Endometrial microvascular endothelial cells (primary cell): ENCODE results near the gene HMX1. TPM values are rescaled to one million over a fixed set of nuclear protein-coding genes. Genes with fewer than 3 reads are reported as not detected.

Source experiments
- in situ Hi-C: cut with HindIII; loops from 2 replicates; pipeline ENCODE4 v1.10.0; 2017; ENCODE audit warnings: low sequenced_read_pairs, low pct_unique_long_range_greater_than_20kb; ENCODE audit errors: inconsistent ontology term
- total RNA-seq: library from RNA; depleted of rRNA; stranded (reverse); fragments of >200 nt; gene quantifications from one replicate; pipeline ENCODE4 v1.2.3, GENCODE V29; 2015; ENCODE audit errors: inconsistent ontology term

The HMX1 gene
- total RNA-seq, 1 donor from 2014 or later = not detected

GRCh38 chr4:8861576-8862295 is 9.9 kb downstream of the HMX1 start:
- in situ Hi-C loops = no loop called here

GRCh38 chr4:8860892-8861575 is 10.6 kb downstream of the HMX1 start:
- in situ Hi-C loops = no loop called here

- in situ Hi-C loops = no loop called here
Measured at GRCh38 chr4:8860096-8860891, 11.3 kb downstream of the HMX1 start.

- in situ Hi-C loops = no loop called here
Measured at GRCh38 chr4:8859550-8860095, 12.0 kb downstream of the HMX1 start.

GRCh38 chr4:8858701-8859210 is 12.9 kb downstream of the HMX1 start:
- in situ Hi-C loops = no loop called here

GRCh38 chr4:8857766-8858700 is 13.6 kb downstream of the HMX1 start:
- in situ Hi-C loops = no loop called here

GRCh38 chr4:8856835-8857621 is 14.6 kb downstream of the HMX1 start:
- in situ Hi-C loops = no loop called here

GRCh38 chr4:8855818-8856245 is 15.8 kb downstream of the HMX1 start:
- in situ Hi-C loops = no loop called here

- in situ Hi-C loops = no loop called here
Measured at GRCh38 chr4:8854931-8855330, 16.7 kb downstream of the HMX1 start.

GRCh38 chr4:8854016-8854415 is 17.6 kb downstream of the HMX1 start:
- in situ Hi-C loops = no loop called here

- in situ Hi-C loops = no loop called here
Measured at GRCh38 chr4:8853249-8853648, 18.4 kb downstream of the HMX1 start.

GRCh38 chr4:8852118-8852704 is 19.4 kb downstream of the HMX1 start:
- in situ Hi-C loops = no loop called here

GRCh38 chr4:8851321-8852117 is 20.1 kb downstream of the HMX1 start:
- in situ Hi-C loops = no loop called here

- in situ Hi-C loops = no loop called here
Measured at GRCh38 chr4:8850830-8851188, 20.8 kb downstream of the HMX1 start.

GRCh38 chr4:8850074-8850829 is 21.4 kb downstream of the HMX1 start:
- in situ Hi-C loops = no loop called here
